Hematopoietic multipotent progenitor cell treated with erythropoietin and hydrocortisone succinate and interleukin-3 and kit ligand, for 8 days (in vitro differentiated cells): ENCODE data around the gene HOXB8.

ENCODE experiments used
- DNase-seq: peaks from one replicate; pipeline ENCODE4 v3.0.0-alpha.2; 2015

HOXB8 gene

DNA sequence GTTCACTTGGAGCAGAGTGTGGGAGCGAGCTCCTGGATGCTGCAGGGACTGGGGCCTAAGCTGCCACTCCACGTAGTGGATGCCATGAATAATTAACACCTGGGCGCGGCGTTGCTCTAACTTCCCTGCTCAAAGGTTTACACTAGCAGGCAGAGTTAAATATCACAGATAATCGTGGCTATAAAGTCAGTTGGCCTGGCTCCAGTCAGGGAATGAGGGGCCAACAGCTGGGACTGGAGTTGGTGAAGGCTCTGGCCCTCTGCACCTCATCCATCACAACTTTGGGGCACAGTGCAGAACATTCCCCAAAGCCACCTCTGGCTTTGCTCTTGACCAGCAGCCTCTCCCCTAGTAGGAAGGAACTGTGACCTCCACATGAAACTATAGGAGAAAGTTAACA is 47.9 kb downstream of the HOXB8 start:
- no peak for DNase-seq

DNA sequence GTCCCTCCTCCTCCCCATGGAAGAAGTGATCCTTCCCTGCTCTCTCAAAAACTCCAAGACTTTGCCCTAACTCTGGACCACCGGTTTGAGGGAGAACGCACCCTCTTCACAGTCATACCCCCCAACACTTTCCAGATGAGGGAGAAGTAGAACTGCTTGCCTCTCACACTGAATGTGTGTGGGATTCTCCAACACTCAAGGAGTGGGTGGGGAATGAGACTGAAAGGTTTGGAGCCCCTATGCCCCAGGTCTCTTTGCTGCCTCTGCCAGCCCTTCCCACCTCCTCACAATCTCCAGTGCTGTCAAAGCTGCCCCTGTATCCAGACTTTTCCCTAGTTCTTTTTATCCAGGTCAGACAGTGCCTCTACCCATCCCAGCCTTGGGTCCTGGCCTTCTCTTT is 48.4 kb downstream of the HOXB8 start:
- DNase-seq = no peak

DNA sequence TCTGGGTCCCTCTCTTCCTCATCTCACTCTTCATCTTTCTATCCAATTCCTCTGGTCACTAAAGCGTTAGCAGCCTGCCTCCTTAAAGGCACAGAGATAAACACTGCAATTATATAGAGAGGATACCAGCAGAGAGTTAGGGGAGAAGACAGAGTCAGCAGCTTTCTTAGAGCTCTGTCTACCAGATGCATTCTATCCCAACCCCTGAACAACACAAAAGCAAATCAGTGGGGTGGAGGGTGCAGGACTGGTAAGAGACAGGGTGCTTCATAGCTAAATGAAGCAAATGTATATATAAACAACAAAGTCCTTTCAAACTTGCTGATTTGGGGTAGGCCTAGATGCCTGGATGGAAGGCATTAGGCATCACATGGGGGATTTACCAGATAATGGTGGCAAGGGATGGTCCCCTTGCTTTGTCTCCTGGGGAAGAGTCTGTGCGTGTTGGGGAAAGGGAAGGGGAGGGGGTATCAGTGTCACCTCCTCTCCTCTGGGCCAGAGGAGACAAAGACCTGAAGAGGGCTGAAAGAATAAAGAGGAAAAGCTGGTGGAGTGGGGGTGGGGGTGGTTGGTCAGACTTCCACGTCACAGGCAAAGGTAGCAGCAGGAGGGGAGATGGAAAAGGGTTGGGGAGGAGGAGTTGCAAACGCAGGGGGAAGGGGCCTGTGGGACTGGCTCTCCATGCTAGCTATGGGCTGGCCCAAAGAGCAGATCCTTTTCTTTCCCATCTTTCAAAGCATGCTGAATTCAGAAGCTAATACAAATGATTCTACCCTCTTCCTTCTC is 49.0 kb downstream of the HOXB8 start:
- DNase-seq = no peak

DNA sequence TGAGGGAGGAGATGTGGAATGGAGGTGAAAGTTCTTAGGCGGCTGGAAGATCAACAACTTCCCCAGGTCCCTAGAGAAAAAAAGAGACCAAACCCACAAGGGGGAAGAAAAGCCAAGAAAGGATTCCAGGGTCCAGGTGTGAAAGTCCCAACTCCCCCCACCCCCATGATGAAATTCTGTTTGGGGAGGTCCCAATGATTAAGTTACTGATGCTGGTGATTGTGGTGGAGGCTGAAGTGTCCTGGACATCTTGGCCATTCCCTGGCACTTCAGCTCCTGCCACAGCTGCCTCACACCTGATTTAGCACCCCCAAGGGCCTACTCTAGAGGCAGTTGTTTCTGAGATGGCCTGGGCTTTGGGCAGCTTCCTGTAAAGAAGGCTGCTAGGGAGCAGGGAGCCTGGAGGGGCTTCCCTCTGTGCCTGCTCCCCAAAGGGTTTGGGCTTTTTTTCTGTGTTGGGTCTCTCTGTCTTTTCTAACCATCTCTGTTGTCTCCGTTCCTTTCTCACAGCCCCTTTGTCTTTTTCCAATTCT is 50.0 kb downstream of the HOXB8 start:
- DNase-seq = no peak

DNA sequence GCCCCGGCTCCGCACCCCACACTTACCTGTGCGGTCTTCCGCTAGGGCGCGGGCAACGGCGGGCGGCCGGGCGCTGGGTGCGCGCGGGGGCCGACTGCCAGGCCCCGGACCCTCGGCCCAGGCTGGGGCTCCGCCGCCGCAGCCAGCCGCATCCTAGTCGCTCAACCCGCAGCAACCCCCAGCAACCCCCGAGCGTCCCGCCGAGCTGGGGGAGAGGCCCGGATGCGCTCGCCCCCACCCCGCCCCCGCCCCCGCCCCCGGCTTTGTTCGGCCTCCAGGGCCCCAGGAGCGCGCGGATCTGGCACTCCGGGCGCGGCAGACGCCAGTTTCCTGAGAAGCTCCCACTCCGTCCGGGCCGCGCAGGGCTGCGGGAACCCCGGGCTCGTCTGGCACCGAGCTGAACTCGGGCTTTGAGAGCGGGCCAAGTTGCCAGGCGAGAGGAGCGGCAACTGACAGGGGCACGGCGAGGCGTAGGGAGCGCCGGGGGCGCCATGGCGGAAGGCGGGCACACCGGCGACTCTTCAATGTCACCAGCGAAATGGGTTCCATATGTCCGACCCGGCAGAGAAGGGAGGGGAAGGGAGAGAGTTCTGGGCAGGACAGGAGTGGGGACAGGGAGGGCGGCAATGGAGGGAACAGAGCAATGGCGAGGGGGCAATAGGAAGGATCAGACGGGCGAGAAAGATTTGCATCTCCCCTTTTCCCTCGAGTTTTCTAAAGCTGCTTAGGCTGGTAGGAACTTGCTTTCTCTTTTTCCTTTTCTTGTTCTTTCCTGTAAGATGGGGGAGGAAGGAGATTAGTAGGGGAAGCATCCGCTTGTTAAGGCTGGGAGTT is 50.7 kb downstream of the HOXB8 start:
- no peak for DNase-seq

DNA sequence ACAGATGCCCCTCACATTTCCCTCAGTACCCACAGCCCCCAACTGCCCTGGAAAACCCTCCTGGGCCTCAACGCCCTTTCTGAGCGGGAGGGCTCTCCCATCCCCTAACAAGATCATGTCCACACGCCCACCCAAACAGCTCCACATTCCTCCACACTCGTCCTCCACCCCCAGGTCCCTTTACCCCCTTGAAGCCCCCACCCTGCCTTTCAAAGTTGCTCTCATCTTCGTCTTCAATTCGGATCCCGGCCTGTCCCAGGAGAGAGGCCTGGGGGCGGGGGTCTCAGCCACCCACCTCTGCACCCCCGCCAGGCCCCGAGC is 51.3 kb downstream of the HOXB8 start:
- no peak for DNase-seq

DNA sequence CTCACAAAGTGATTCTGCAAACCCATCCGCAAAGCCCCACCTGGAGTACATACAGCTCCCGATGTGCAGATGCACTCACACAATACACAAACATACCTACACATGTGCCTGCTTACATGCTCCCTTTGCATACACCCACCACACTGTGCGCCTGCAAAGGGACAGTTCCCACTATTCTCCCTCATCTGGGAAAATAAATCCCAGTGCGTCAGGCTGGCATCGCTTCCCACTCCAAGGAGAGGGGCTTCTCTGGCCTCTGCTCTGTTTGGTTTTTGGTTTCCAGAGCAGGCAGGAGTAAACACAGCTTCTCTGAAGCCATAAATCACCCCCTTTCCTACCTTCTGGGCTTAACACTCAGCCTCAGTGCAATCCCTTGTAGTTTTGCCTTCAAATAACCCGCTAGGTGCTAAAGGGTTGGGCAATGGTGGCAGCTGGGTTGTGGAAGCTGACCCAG is 51.7 kb downstream of the HOXB8 start:
- no peak for DNase-seq

DNA sequence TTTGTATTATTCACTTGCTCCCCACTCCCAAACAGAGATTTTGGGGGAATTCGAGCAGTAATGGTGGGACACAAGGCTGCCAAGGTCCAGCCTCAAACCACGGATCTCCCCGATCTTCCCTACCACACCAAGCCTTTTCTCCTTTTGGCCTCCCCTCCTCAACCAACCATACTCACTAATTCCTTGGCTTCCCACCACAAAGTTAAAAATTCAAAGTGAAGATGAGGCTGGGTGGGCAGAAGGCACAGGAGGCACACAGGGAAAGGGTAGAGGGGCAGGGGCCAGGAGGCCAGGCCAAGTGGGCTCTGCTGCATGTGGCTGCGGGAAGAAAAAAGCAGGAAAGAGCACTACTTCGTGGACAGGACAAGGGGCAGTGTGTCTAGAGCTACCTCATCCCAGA is 52.2 kb downstream of the HOXB8 start:
- no peak for DNase-seq
